SK-N-SH (cell line): ENCODE data around the gene GNAI3. TPM values are rescaled to one million over a fixed set of nuclear protein-coding genes. Genes with fewer than 3 reads are reported as not detected.

Source experiments
- CTCF ChIA-PET: fragments of 300-600, 350-600 bp; formaldehyde crosslinking; extraction: SDS; loops from one replicate; lab custom pipeline; 2021; lab: Yijun Ruan, JAX
- POLR2A ChIA-PET: fragments of 350-600 bp; sonication (Branson Sonifier 250); formaldehyde crosslinking; extraction: SDS; loops from one replicate; lab custom pipeline; 2020; ENCODE audit warnings: antibody characterized with exemption, inconsistent platforms; lab: Yijun Ruan, JAX
- DNase-seq: peaks from one replicate; pipeline ENCODE4 v3.0.0; 2012
- H2AFZ ChIP-seq: fragments of 200-600 bp; sonication (generic); 2 replicates; pipeline ENCODE4 v1.8.1; 2016; ENCODE audit warnings: antibody characterized with exemption, mild to moderate bottlenecking, low read depth
- H3F3A ChIP-seq: fragments of 200-600 bp; sonication (generic); replicated peaks from 2 replicates; pipeline ENCODE3; 2016; ENCODE audit warnings: antibody characterized with exemption, mild to moderate bottlenecking; ENCODE audit not compliant: insufficient read depth
- H3K27ac ChIP-seq, 2 experiments: fragments of 200-500 bp in 1 of 2; fragments of 200-600 bp in 1 of 2; sonication (Bioruptor generic) in 1 of 2; sonication (generic), shearing (Covaris generic) in 1 of 2; 2 replicates each; pipeline versions ENCODE4 v1.5.1 to v1.6.1; 2014 to 2016; ENCODE audit warnings: low read depth in 2 of 2, inconsistent platforms in 1 of 2, low read length in 1 of 2, mild to moderate bottlenecking in 1 of 2, mixed read lengths in 1 of 2
- H3K27me3 ChIP-seq: fragments of 200-600 bp; sonication (generic), shearing (Covaris generic); 2 replicates; pipeline ENCODE4 v1.6.1; 2016; ENCODE audit warnings: mixed run types; ENCODE audit not compliant: insufficient read depth
- H3K36me3 ChIP-seq, 2 experiments: fragments of 200-500 bp in 1 of 2; fragments of 200-600 bp in 1 of 2; sonication (Bioruptor generic) in 1 of 2; sonication (generic) in 1 of 2; replicated peaks in 1 of 2; 2 replicates each; pipeline versions ENCODE3 to v1.5.1; 2014 to 2016; ENCODE audit warnings: low read length in 1 of 2, mild to moderate bottlenecking in 1 of 2; ENCODE audit not compliant: insufficient read depth in 2 of 2, control insufficient read depth in 1 of 2
- H3K4me1 ChIP-seq, 2 experiments: fragments of 200-500 bp in 1 of 2; fragments of 200-600 bp in 1 of 2; sonication (Bioruptor generic) in 1 of 2; sonication (generic), shearing (Covaris generic) in 1 of 2; 2 replicates each; pipeline versions ENCODE4 v1.5.1 to v1.6.1; 2014 to 2016; ENCODE audit warnings: low read depth in 1 of 2, low read length in 1 of 2, mixed run types in 1 of 2; ENCODE audit not compliant: insufficient read depth in 2 of 2, control insufficient read depth in 1 of 2
- H3K4me2 ChIP-seq: fragments of 200-600 bp; sonication (generic), shearing (Covaris generic); 2 replicates; pipeline ENCODE4 v1.6.1; 2017; ENCODE audit warnings: mixed run types
- H3K4me3 ChIP-seq, 2 experiments: fragments of 200-500 bp in 1 of 2; fragments of 200-600 bp in 1 of 2; sonication (Bioruptor generic) in 1 of 2; sonication (generic), shearing (Covaris generic) in 1 of 2; 2 replicates each; pipeline versions ENCODE4 v1.5.1 to v1.8.1; 2014 to 2016; ENCODE audit warnings: low read depth in 2 of 2, inconsistent platforms in 1 of 2, low read length in 1 of 2, mild to moderate bottlenecking in 1 of 2, mixed read lengths in 1 of 2, moderate library complexity in 1 of 2
- H3K79me2 ChIP-seq: fragments of 200-600 bp; sonication (generic); 2 replicates; pipeline ENCODE4 v1.8.1; 2017; ENCODE audit warnings: mild to moderate bottlenecking; ENCODE audit not compliant: insufficient read depth
- H3K9ac ChIP-seq: fragments of 200-600 bp; sonication (generic); 2 replicates; pipeline ENCODE4 v1.6.1; 2017; ENCODE audit warnings: mixed run types
- H3K9me2 ChIP-seq: fragments of 200-600 bp; sonication (generic); 2 replicates; pipeline ENCODE4 v1.6.1; 2017; ENCODE audit warnings: mixed run types
- H3K9me3 ChIP-seq: fragments of 200-600 bp; sonication (generic); 2 replicates; pipeline ENCODE4 v1.6.1; 2017; ENCODE audit warnings: mixed run types, mild to moderate bottlenecking, moderate library complexity
- H4K20me1 ChIP-seq: fragments of 200-600 bp; sonication (generic); 2 replicates; pipeline ENCODE4 v1.6.1; 2017; ENCODE audit warnings: mild to moderate bottlenecking, mixed run types; ENCODE audit not compliant: insufficient read depth
- CHD2 ChIP-seq: fragments of 150-350 bp; IDR thresholded peaks from 2 replicates; pipeline ENCODE4 v1.6.1; 2018; ENCODE audit warnings: low read length; ENCODE audit not compliant: partially characterized antibody
- CTCF ChIP-seq: fragments of 200-600 bp; sonication (generic); IDR thresholded peaks from 2 replicates; pipeline ENCODE4 v1.6.1; 2017; ENCODE audit warnings: antibody characterized with exemption, mild to moderate bottlenecking, moderate library complexity
- EP300 ChIP-seq, 2 experiments: IDR thresholded peaks; 2 replicates each; pipeline versions ENCODE4 v1.4.0 to v1.6.1; 2012; ENCODE audit warnings: borderline replicate concordance in 1 of 2, low read depth in 1 of 2, low read length in 1 of 2
- EZH2phosphoT487 ChIP-seq: fragments of 200-600 bp; sonication (generic); IDR thresholded peaks from 2 replicates; pipeline ENCODE4 v1.6.1; 2017; ENCODE audit warnings: low read depth, mixed run types, mild to moderate bottlenecking, antibody characterized with exemption, moderate library complexity, borderline replicate concordance
- GABPA ChIP-seq: IDR thresholded peaks from 2 replicates; pipeline ENCODE4 v1.4.0; 2012; ENCODE audit warnings: low read depth, mild to moderate bottlenecking
- GATA2 ChIP-seq: sonication (generic); formaldehyde crosslinking; IDR thresholded peaks from 2 replicates; pipeline ENCODE4 v1.5.0; 2020; ENCODE audit warnings: mild to moderate bottlenecking, missing genetic modification reagents
- IRF3 ChIP-seq: fragments of 150-350 bp; IDR thresholded peaks from 2 replicates; pipeline ENCODE4 v1.6.1; 2016; ENCODE audit warnings: mild to moderate bottlenecking, low read depth, low read length
- JUND ChIP-seq: IDR thresholded peaks from 2 replicates; pipeline ENCODE4 v1.4.0; 2012
- MEF2A ChIP-seq: IDR thresholded peaks from 2 replicates; pipeline ENCODE4 v1.4.0; 2012; ENCODE audit warnings: low read depth, borderline replicate concordance
- MXI1 ChIP-seq: IDR thresholded peaks from 2 replicates; pipeline ENCODE4 v1.6.1; 2012; ENCODE audit warnings: mild to moderate bottlenecking, low read depth, low read length, improper control_type of control experiment
- NFIC ChIP-seq: IDR thresholded peaks from 2 replicates; pipeline ENCODE4 v1.4.0; 2012; ENCODE audit warnings: borderline replicate concordance
- NRF1 ChIP-seq: IDR thresholded peaks from 2 replicates; pipeline ENCODE4 v1.6.1; 2012; ENCODE audit warnings: low read depth, mild to moderate bottlenecking, low read length
- POLR2AphosphoS5 ChIP-seq: IDR thresholded peaks from 2 replicates; pipeline ENCODE4 v1.6.1; 2012; ENCODE audit warnings: low read depth, low read length
- RAD21 ChIP-seq: IDR thresholded peaks from 2 replicates; pipeline ENCODE4 v1.6.1; 2012; ENCODE audit warnings: mild to moderate bottlenecking, low read length
- RCOR1 ChIP-seq: fragments of 150-350 bp; IDR thresholded peaks from 2 replicates; pipeline ENCODE4 v1.6.1; 2017; ENCODE audit warnings: antibody characterized with exemption, low read length
- REST ChIP-seq: IDR thresholded peaks from 2 replicates; pipeline ENCODE4 v1.6.1; 2012; ENCODE audit warnings: mild to moderate bottlenecking, low read depth, low read length, moderate library complexity
- RXRA ChIP-seq: IDR thresholded peaks from 2 replicates; pipeline ENCODE4 v1.4.0; 2012; ENCODE audit warnings: low read depth, mild to moderate bottlenecking, borderline replicate concordance
- TCF12 ChIP-seq: IDR thresholded peaks from 2 replicates; pipeline ENCODE4 v1.4.0; 2012
- USF1 ChIP-seq: IDR thresholded peaks from 2 replicates; pipeline ENCODE4 v1.4.0; 2012; ENCODE audit warnings: low read depth, borderline replicate concordance
- WGBS: methylation state at CpG from one replicate; pipeline ENCODE4 v1.1.6; 2017; ENCODE audit warnings: low lambda C conversion rate; 5-methylcytosine and 5-hydroxymethylcytosine counted together
- polyA plus RNA-seq, 3 experiments: library from polyadenylated mRNA; depleted of rRNA; stranded (reverse); fragments of >200 nt; gene quantifications; 2 replicates each; pipeline ENCODE4 v1.2.3, GENCODE V29; 2012
- TF ChIP-seq, protein P1 (sequence below): IDR thresholded peaks from 2 replicates; pipeline ENCODE4; 2012

The GNAI3 gene
- polyA plus RNA-seq, 1 of the 3 experiments (the other 2 are of a cell fraction): 4.0 TPM

DNA sequence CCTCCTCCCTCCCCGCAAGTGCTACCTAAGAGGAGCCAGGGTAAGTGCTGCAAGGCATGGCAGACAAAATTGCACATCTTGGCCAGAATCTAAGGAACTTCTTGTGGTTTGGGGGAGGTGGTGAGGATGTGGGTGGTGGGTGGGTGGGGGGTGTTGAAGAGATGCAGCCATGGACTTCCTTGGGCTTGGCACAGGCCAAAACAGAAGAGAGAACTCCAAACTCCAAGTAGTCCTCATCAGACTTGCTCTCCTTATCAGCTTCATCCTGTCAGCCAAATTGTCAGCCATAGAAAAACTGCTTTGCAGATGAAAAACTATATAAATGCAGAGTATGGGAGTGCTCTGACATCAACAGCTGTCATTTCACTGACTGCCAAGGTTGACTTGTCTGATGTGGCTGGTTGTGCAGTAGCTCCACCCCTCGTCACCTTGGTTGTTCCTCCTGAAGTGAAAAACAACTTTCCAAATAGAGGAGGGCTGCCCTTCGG, 46.0 kb upstream of the GNAI3 start:
- Histone ChIP-seq H3K79me2 (no peaks in the 10 kb centered on the region), H3K4me3 (no peak overlapping the region), H3K9ac (no peak overlapping the region), H4K20me1 (no peaks in the 10 kb centered on the region), H3K27me3 (no peaks in the 10 kb centered on the region), H3K9me3 (no peaks in the 10 kb centered on the region), H3F3A (no peaks in the 10 kb centered on the region), H2AFZ (no peak overlapping the region), H3K36me3 (peaks cover 0 to 7% of the 10 kb centered on the region in 2 experiments), H3K4me2 (no peak overlapping the region), H3K9me2 (no peaks in the 10 kb centered on the region), H3K27ac (no peak overlapping the region), H3K4me1 (peaks cover 0 to 13% of the 10 kb centered on the region in 2 experiments; a peak in 1 of 4 replicates)
- ChIA-PET CTCF (interaction anchor here (1.0 to 40.2 kb wide), 4 partner anchors 6 to 32 kb away, joined by 3 to 1710 read pairs (median 155); partner anchors contain the start of genes AMIGO1, ATXN7L2, CYB561D1 and GPR61), POLR2A (interaction anchor here (0.9 kb wide), 1 partner anchor 8 kb away, joined by 3 read pairs; no protein-coding TSS in a partner anchor)
- no peak for DNase-seq
- no peak for TF ChIP-seq CTCF
- no peak for TF ChIP-seq RAD21
- TF ChIP-seq GABPA: no peak
- TF ChIP-seq EZH2phosphoT487: no peak
- TF ChIP-seq CHD2: no peak
- TF ChIP-seq NFIC: no peak
- TF ChIP-seq REST: no peak
- no peak for TF ChIP-seq EP300 (IDR thresholded peaks at IDR 0.05; ENCODE audit: borderline replicate concordance in 1 of 2, low read depth in 1 of 2, low read length in 1 of 2)
- TF ChIP-seq GATA2 (CRISPR knock-in tag): no peak
- TF ChIP-seq JUND: no peak
- no peak for TF ChIP-seq TCF12
- no peak for TF ChIP-seq RCOR1
- TF ChIP-seq RXRA: no peak
- no peak for TF ChIP-seq IRF3
- no peak for TF ChIP-seq POLR2AphosphoS5
- TF ChIP-seq MXI1: no peak
- TF ChIP-seq NRF1: no peak
- TF ChIP-seq, protein P1, sequence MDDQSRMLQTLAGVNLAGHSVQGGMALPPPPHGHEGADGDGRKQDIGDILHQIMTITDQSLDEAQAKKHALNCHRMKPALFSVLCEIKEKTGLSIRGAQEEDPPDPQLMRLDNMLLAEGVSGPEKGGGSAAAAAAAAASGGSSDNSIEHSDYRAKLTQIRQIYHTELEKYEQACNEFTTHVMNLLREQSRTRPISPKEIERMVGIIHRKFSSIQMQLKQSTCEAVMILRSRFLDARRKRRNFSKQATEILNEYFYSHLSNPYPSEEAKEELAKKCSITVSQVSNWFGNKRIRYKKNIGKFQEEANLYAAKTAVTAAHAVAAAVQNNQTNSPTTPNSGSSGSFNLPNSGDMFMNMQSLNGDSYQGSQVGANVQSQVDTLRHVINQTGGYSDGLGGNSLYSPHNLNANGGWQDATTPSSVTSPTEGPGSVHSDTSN: no peak
- TF ChIP-seq USF1: no peak
- no peak for TF ChIP-seq MEF2A
- 73% methylated on average over 3 of the region's 3 CpGs for WGBS
